GM23248 (cell line): Measurements from ENCODE around the gene GADD45G. TPM values are rescaled to one million over a fixed set of nuclear protein-coding genes. Genes with fewer than 3 reads are reported as not detected.

Source experiments
- DNase-seq: peaks from one replicate; pipeline ENCODE4 v3.0.0-alpha.2; 2015
- H2AFZ ChIP-seq: fragments of 200-600 bp; sonication (generic); 2 replicates; pipeline ENCODE4 v1.6.1; 2016; ENCODE audit warnings: antibody characterized with exemption
- H3F3A ChIP-seq: fragments of 200-600 bp; sonication (generic); 2 replicates; pipeline ENCODE4 v1.6.1; 2016; ENCODE audit warnings: mild to moderate bottlenecking, antibody characterized with exemption, mixed run types; ENCODE audit not compliant: insufficient read depth
- H3K27ac ChIP-seq: fragments of 200-600 bp; sonication (generic); 2 replicates; pipeline ENCODE4 v1.5.1; 2016; ENCODE audit warnings: mild to moderate bottlenecking
- H3K27me3 ChIP-seq: fragments of 200-600 bp; sonication (generic); replicated peaks from 2 replicates; pipeline ENCODE4 v1.6.1; 2016; ENCODE audit warnings: mild to moderate bottlenecking; ENCODE audit not compliant: insufficient read depth
- H3K36me3 ChIP-seq: fragments of 200-600 bp; sonication (generic); 2 replicates; pipeline ENCODE4 v1.6.1; 2016; ENCODE audit warnings: low read depth, mild to moderate bottlenecking
- H3K4me1 ChIP-seq: fragments of 200-600 bp; sonication (generic); 2 replicates; pipeline ENCODE4 v1.6.1; 2016; ENCODE audit warnings: mild to moderate bottlenecking; ENCODE audit not compliant: insufficient read depth
- H3K4me2 ChIP-seq: fragments of 200-600 bp; sonication (generic); one replicate; pipeline ENCODE4 v1.6.1; 2016; ENCODE audit warnings: mild to moderate bottlenecking; ENCODE audit not compliant: unreplicated experiment
- H3K4me3 ChIP-seq: fragments of 200-600 bp; sonication (generic); 2 replicates; pipeline ENCODE4 v1.5.1; 2016; ENCODE audit warnings: mild to moderate bottlenecking
- H3K79me2 ChIP-seq: fragments of 200-600 bp; sonication (generic); 2 replicates; pipeline ENCODE4 v1.6.1; 2016; ENCODE audit warnings: mild to moderate bottlenecking; ENCODE audit not compliant: insufficient read depth
- H3K9ac ChIP-seq: fragments of 200-600 bp; sonication (generic); 2 replicates; pipeline ENCODE4 v1.6.1; 2016; ENCODE audit warnings: mild to moderate bottlenecking
- H3K9me2 ChIP-seq: fragments of 200-600 bp; sonication (generic); 2 replicates; pipeline ENCODE4 v1.6.1; 2016; ENCODE audit warnings: mixed run types, mild to moderate bottlenecking, moderate library complexity; ENCODE audit not compliant: insufficient read depth
- H3K9me3 ChIP-seq: fragments of 200-600 bp; sonication (generic); one replicate; pipeline ENCODE4 v1.6.1; 2017; ENCODE audit warnings: low read depth
- H4K20me1 ChIP-seq: fragments of 200-600 bp; sonication (generic); 2 replicates; pipeline ENCODE4 v1.6.0; 2016; ENCODE audit not compliant: insufficient read depth
- EZH2 ChIP-seq: fragments of 200-600 bp; sonication (generic); IDR thresholded peaks from 2 replicates; pipeline ENCODE4 v1.6.1; 2018; ENCODE audit warnings: antibody characterized with exemption, mild to moderate bottlenecking; ENCODE audit not compliant: insufficient read depth, poor library complexity, severe bottlenecking
- EZH2phosphoT487 ChIP-seq: fragments of 200-600 bp; sonication (generic); IDR thresholded peaks from 2 replicates; pipeline ENCODE4 v1.6.1; 2018; ENCODE audit warnings: antibody characterized with exemption, moderate library complexity, mild to moderate bottlenecking, low read depth; ENCODE audit not compliant: insufficient read depth
- WGBS, 2 experiments: methylation state at CpG; one replicate each; pipeline ENCODE4 v1.1.6; 2015 to 2017; ENCODE audit warnings: low lambda C conversion rate in 2 of 2, low coverage in 1 of 2; ENCODE audit errors: missing lambda C conversion rate in 2 of 2; 5-methylcytosine and 5-hydroxymethylcytosine counted together
- in situ Hi-C: fragments of 300-500 bp; cut with MboI; formaldehyde crosslinking; loops from 2 replicates; pipeline ENCODE4 v1.15.0; 2020
- polyA plus RNA-seq: library from polyadenylated mRNA; unstranded; fragments of >200 nt; fragmentation: Nextera tagmentation; extraction: Ambion mirVana; gene quantifications from 2 replicates; pipeline ENCODE4 v1.2.1, GENCODE V29; 2016
- total RNA-seq: library from RNA; depleted of rRNA; stranded (reverse); fragments of >200 nt; shearing (Covaris generic); gene quantifications from 2 replicates; pipeline ENCODE4 v1.2.3, GENCODE V29; 2014; rRNA removed

GADD45G gene, protein sequence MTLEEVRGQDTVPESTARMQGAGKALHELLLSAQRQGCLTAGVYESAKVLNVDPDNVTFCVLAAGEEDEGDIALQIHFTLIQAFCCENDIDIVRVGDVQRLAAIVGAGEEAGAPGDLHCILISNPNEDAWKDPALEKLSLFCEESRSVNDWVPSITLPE
- total RNA-seq = 0.54 TPM in 1 of 2 replicates, not detected in the other
- 1.0 and 1.2 TPM in 2 replicates for polyA plus RNA-seq

DNA sequence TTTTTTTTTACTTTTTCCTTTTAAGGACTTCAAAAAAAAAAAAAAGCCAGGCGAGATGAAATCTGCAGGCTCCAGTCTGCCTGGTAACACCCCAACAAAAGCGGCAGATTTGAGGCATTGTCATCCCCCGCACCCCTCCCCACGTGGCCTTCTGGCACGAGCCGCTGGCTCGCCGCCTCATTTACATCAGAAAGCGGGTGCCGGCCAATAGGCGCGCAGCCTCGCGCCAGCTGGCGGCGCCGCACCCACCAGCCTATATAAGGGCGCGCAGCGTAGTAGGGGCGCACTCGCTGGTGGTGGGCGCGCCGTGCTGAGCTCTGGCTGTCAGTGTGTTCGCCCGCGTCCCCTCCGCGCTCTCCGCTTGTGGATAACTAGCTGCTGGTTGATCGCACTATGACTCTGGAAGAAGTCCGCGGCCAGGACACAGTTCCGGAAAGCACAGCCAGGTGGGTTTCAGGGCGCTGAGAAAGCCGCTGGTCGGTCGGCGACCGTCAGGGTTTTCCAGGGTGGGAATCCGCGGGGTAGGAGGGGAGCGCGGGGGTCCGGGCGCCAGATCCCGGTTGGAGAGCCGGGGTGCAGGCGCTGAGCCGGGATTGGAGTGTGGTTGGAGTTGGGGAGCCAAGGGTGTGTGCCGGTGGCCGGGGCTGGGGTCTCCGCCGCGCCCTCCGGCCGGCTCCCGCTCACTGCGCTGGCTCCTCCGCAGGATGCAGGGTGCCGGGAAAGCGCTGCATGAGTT is at the start of gene GADD45G:
Gene GADD45G, plus strand, starts transcription at position 284 of the 736 bp plus-strand sequence. Its CDS starts 110 bp downstream, at position 394.
- Histone ChIP-seq H3K4me3 (peak within 1 kb of the TSS; percentile 63), H3K4me1 (peaks cover 25% of the 10 kb centered on the region; the same call in 1 of the 2 replicates), H3K36me3 (no peaks in the 10 kb centered on the region), H3K9ac (peak within 1 kb of the TSS; percentile 69), H3K27me3 (peaks cover 3% of the 10 kb centered on the region; the same call in 1 of the 2 replicates), H3K27ac (peak within 1 kb of the TSS; percentile 58), H3K79me2 (no peaks in the 10 kb centered on the region), H3K9me3 (no peaks in the 10 kb centered on the region), H4K20me1 (no peaks in the 10 kb centered on the region), H3K9me2 (no peaks in the 10 kb centered on the region), H2AFZ (peak within 1 kb of the TSS; percentile 83), H3K4me2 (peak within 1 kb of the TSS; percentile 71), H3F3A (peaks cover 13% of the 10 kb centered on the region)
- in situ Hi-C loops = loop anchor here (5.0 kb wide), 1 partner anchor 502 kb away; no protein-coding TSS in a partner anchor
- peak; percentile 90 for DNase-seq
- TF ChIP-seq EZH2 = no peak
- no peak for TF ChIP-seq EZH2phosphoT487
- WGBS, 2 experiments = 1 to 2% methylated on average over 56 to 63 of the region's 63 CpGs

DNA sequence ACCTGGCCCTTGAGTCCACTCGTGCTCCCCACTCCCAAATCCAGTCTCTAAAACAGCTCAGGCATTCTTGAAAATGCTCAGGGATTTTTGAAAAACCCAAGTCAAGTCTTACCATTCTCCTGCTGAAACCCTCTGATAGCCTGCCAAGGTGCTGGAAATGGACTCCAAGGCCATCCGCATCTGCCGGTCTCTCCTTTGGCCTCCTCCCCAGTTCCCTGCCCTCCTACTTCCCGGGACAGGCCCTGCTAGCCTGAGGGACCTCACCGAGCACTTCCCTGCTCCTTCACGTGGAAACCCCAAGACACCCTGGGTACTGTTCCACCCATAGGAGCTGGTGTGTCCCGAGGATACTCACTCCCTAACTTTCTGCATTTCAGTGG is 49.8 kb upstream of the GADD45G start:
- Histone ChIP-seq H3K36me3 (no peaks in the 10 kb centered on the region), H3F3A (no peaks in the 10 kb centered on the region), H4K20me1 (no peaks in the 10 kb centered on the region), H3K9me2 (no peaks in the 10 kb centered on the region), H3K4me1 (no peaks in the 10 kb centered on the region), H3K27me3 (no peaks in the 10 kb centered on the region; the same call in 1 of the 2 replicates), H3K79me2 (no peaks in the 10 kb centered on the region), H3K4me2 (no peak overlapping the region), H3K27ac (no peak overlapping the region), H3K4me3 (no peak overlapping the region), H3K9ac (no peak overlapping the region), H2AFZ (no peak overlapping the region), H3K9me3 (no peaks in the 10 kb centered on the region)
- DNase-seq = no peak
- WGBS, 2 experiments = 70 to 73% methylated on average over 7 of the region's 7 CpGs
- TF ChIP-seq EZH2 (no peak), EZH2phosphoT487 (no peak)
- in situ Hi-C loops = no loop called here

DNA sequence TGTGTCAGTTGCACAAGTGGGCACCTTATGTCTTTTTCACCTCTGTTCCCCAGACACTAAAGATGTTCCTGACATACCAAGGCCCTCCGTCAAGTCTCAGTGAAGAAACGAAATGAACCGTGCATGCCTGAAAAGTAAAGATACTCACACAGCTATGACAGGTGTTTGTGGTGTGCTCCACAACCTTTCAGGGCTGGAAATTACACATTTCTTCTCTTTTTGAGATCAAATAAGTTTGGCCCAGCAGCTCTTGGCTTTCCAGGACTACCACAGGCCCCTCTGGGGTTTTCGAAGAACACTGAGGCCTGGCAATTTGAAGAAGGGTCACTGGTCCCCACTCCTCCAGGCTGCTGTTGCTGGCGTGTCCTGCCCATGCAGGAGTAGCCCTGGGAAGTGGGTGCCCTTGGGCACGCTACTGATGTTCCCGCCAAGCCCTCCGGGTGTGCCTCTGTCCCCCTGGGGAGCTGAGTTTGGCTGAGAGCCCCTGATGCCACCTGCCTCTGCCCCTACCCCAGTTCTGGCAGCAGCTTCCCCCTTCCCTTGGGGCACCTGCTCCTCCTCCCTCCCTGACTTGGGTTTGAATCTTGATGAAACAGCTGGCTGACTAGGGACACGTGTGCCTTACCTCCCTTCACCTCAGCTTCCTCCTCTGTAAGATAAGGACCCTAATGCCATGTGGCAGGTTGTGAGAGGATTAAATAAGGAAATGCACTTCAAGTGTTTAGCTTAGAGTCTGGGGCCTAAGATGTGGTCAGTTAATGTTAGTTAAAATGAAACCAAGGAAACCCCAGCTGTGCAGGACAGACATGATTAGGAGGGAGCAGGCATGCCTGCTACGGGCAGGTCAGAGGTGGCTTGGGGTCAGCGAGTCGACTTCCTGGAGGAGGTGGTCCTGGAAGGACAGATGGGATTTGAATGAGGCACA is 49.1 kb upstream of the GADD45G start:
- Histone ChIP-seq H3K9ac (no peak overlapping the region), H2AFZ (no peak overlapping the region), H3K4me1 (no peaks in the 10 kb centered on the region), H3K9me2 (no peaks in the 10 kb centered on the region), H3K4me2 (no peak overlapping the region), H3K27ac (no peak overlapping the region), H3K36me3 (no peaks in the 10 kb centered on the region), H3F3A (no peaks in the 10 kb centered on the region), H3K27me3 (no peaks in the 10 kb centered on the region; the same call in 1 of the 2 replicates), H4K20me1 (no peaks in the 10 kb centered on the region), H3K9me3 (no peaks in the 10 kb centered on the region), H3K79me2 (no peaks in the 10 kb centered on the region), H3K4me3 (no peak overlapping the region)
- TF ChIP-seq EZH2 (no peak), EZH2phosphoT487 (no peak)
- 81 to 82% methylated on average over 12 of the region's 12 CpGs for WGBS, 2 experiments
- no peak for DNase-seq
- in situ Hi-C loops = no loop called here

DNA sequence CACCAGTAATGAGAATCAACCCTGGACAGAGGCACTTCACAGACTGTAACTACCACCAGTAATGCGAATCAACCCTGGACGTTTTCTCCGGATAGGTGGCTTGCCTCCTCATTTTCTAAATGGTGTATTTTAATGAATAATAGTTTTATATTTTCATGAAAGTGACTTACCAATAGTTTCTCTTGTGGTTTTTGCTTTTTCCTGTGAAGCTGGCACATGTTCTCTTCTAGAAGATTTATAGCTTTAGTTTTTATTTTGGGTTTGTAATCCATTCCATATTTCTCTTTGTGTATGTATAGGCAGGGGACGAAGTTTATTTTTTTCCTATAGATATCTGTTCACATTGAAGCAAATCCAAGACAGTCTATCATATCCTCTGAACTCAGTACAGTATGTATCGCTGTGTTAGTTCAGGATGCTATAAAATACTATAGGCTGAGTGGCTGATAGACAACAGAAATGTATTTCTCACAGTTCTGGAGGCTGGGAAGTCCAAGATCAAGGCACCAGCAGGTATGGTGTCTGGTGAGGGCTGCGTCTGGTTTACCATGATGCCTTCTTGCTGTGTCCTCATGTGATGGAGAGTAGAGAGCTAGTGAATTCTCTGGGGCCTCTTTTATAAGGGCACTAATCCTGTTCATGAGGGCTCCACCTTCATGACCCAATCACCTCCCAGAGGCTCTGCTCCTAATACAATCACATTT is 46.5 kb upstream of the GADD45G start:
- H3K4me2 ChIP-seq = no peak overlapping the region
- no peak for DNase-seq
- no peak overlapping the region for H3K4me3 ChIP-seq
- H3K9me2 ChIP-seq = no peaks in the 10 kb centered on the region
- no peak overlapping the region for H3K27ac ChIP-seq
- WGBS, 2 experiments = 62 to 68% methylated on average over 6 of the region's 6 CpGs
- no peaks in the 10 kb centered on the region for H3K9me3 ChIP-seq
- no peaks in the 10 kb centered on the region for H3K79me2 ChIP-seq
- H3K4me1 ChIP-seq = no peaks in the 10 kb centered on the region
- in situ Hi-C loops = no loop called here
- H4K20me1 ChIP-seq = no peaks in the 10 kb centered on the region
- no peaks in the 10 kb centered on the region; the same call in 1 of the 2 replicates for H3K27me3 ChIP-seq
- no peak overlapping the region for H3K9ac ChIP-seq
- TF ChIP-seq EZH2 (no peak), EZH2phosphoT487 (no peak)
- no peaks in the 10 kb centered on the region for H3K36me3 ChIP-seq
- H2AFZ ChIP-seq = no peak overlapping the region
- H3F3A ChIP-seq = no peaks in the 10 kb centered on the region
